Cardiac fibroblast (primary cell): ENCODE data around the gene TOP2B.

Source experiments
- DNase-seq, 2 donors: peaks; one replicate each; pipeline versions ENCODE4 v3.0.0 to v3.0.0-alpha.2; 2010; ENCODE audit warnings: low read depth in 2 of 2
- H3K4me3 ChIP-seq, 2 donors: replicated peaks in 1 of 2; 1 replicate in 1 of 2; 2 replicates in 1 of 2; pipeline ENCODE4 v1.5.1; 2011; ENCODE audit warnings: low read depth in 2 of 2, low read length in 2 of 2, mild to moderate bottlenecking in 2 of 2, moderate library complexity in 1 of 2
- TF ChIP-seq, protein P1 (sequence below): IDR thresholded peaks from one replicate; pipeline ENCODE4 v1.5.1; 2011; ENCODE audit warnings: low read depth, mild to moderate bottlenecking, low read length, inconsistent platforms

TOP2B gene

DNA sequence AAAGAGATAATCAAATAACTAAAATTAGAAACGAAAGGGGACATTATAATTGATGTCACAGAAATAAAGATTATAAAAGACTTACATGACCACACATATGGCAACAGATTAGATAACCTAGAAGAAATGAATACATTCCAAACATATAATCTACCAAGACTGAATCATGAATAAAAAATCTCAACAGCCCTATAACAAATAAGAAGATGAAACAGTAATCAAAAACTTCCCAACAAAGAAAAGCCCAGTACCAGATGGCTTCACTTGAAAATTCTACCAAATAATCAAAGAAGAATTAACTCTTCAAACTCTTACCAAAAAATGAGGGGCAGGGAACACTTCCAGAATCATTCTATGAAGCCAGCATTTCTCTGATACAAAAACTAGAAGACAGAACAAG lies 11.8 kb downstream of the TOP2B start:
- no peak overlapping the region for H3K4me3 ChIP-seq
- peak in 1 of 2 donors; percentile 22 for DNase-seq
- TF ChIP-seq, protein P1, sequence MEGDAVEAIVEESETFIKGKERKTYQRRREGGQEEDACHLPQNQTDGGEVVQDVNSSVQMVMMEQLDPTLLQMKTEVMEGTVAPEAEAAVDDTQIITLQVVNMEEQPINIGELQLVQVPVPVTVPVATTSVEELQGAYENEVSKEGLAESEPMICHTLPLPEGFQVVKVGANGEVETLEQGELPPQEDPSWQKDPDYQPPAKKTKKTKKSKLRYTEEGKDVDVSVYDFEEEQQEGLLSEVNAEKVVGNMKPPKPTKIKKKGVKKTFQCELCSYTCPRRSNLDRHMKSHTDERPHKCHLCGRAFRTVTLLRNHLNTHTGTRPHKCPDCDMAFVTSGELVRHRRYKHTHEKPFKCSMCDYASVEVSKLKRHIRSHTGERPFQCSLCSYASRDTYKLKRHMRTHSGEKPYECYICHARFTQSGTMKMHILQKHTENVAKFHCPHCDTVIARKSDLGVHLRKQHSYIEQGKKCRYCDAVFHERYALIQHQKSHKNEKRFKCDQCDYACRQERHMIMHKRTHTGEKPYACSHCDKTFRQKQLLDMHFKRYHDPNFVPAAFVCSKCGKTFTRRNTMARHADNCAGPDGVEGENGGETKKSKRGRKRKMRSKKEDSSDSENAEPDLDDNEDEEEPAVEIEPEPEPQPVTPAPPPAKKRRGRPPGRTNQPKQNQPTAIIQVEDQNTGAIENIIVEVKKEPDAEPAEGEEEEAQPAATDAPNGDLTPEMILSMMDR: no peak

DNA sequence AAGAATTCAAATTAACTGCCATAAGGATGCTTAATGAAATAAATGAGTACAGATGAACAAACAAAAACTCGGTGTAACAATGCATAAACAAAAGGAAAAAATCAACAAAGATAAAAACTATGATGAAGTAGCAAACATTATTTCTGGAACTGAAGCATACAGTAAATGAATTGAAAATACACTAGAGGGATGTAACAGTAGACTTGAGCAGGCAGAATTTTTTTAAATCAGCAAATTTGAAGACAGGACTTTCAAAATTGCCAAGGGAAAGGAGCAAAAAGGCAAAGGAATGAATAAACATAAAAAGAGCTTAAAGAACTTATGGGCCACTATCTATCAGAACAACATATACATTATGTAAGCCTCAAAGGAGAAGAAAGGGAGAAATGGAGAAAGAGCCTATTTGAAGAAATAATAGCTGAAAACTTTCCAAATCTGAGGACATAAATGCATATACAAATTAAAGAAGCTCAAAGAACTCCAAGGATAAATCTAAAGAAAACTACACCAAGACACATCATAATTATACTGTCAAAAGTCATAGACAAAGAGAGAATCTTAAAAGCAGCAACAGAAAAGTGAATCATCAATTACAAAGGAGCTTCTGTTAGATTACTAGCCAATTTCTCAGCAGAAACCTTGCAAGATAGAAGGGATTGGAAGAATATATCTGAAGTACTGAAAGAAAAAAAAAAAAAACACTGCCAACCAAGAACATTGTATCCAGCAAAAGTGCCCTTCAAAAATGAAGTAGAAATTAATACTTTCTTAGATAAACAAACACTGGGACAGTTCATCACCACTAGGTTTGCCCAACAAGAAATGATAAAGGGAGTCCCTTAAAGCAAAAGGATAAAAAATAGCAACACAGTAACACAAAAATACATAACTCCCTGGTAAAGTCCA lies 15.5 kb downstream of the TOP2B start:
- DNase-seq: no peak
- TF ChIP-seq, protein P1: no peak
- H3K4me3 ChIP-seq: no peak overlapping the region

DNA sequence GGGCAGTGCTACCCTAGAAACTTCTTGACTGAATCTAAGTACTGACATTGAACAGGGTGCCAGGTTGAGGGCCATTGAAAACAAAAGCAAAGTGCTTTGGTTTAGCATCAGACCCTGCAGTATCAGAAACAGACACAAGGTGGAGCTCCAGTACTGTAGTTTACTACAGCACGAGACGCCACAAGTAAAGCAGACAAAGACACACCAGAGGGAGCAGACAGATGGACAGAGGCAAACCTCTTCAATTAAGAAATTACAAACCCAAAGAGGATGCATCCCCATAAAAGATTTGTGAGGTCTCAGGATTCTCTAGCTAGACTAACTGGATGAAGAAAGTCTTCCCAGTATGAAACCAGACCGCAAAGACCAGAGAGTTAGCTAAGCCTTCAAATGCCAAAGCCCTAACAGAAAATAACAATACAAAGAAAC lies 16.6 kb downstream of the TOP2B start:
- TF ChIP-seq, protein P1: peak; percentile 90
- no peak overlapping the region for H3K4me3 ChIP-seq
- peak; percentile 88 to 89 for DNase-seq

GRCh38 chr3:25635038-25635437 lies 29.7 kb downstream of the TOP2B start:
- DNase-seq: no peak
- H3K4me3 ChIP-seq: no peak overlapping the region
- TF ChIP-seq, protein P1: no peak

GRCh38 chr3:25633919-25634318 lies 30.8 kb downstream of the TOP2B start:
- TF ChIP-seq, protein P1: no peak

DNA sequence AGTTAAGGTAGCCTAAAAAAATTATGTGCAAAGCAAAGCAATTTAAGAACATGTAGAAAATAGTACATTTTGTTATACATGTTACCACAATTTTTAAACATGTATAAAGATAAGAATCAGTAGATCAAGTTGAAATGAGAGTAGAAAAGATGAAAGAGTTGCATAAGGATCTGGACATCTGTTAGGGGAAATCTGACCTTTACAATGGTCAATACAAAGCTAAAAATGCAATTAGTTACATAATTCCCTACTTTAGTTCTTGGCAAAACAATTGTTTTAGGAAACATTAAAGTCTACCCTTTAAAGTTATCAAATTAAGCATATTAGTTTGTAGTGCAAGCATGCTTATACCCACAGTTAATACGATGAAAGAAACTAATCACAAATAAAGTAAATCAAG lies 32.7 kb downstream of the TOP2B start:
- no peak overlapping the region for H3K4me3 ChIP-seq
- TF ChIP-seq, protein P1: no peak
- no peak for DNase-seq

More at GRCh38 chr3:25633919-25634318, 30.8 kb downstream of the TOP2B start:
- H3K4me3 ChIP-seq: no peak overlapping the region
- no peak for DNase-seq
